Fibroblast of the conjunctiva (primary cell): Measurements from ENCODE around the gene DUSP16.
"Not testable (repeated sequence)": the region's sequence is repeated elsewhere in the genome, so short reads cannot be mapped to it uniquely, and the experiment has no call there.

ENCODE experiments used
- DNase-seq: peaks from one replicate; pipeline ENCODE4 v3.0.0-alpha.2; 2010; ENCODE audit warnings: low read depth

The DUSP16 gene

GRCh38 chr12:12520273-12520672 is 42.4 kb downstream of the DUSP16 start:
- no peak for DNase-seq

DNA sequence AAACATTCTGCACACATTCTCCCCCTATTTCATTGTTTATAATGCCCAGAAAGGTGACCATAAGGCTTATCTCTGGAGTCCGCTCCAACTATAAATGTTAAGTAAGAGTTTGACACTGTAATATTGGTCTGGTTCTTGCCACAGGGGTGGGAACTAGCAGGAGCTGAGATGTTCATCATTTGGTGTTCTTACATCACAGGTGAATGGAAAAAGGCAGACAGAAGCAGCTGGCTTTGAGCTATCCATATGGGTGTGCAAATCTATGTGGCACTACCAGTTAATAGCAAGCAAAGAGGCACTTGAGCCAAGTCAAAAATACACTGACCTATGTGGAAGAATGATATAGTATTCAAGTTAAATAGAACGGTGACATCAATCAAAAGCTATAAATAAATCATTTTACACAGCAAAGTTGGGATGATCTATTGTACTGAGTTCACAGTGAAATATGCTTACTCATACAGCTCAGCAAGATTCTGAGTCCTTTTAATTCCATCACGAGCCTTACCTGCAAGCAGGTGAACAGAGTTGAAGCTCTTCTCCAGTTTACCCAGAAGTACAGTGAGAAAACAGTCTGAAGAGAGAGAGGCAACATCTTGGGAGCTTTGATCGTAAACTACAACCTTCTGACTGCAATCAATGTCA is 43.2 kb downstream of the DUSP16 start:
- no peak for DNase-seq

DNA sequence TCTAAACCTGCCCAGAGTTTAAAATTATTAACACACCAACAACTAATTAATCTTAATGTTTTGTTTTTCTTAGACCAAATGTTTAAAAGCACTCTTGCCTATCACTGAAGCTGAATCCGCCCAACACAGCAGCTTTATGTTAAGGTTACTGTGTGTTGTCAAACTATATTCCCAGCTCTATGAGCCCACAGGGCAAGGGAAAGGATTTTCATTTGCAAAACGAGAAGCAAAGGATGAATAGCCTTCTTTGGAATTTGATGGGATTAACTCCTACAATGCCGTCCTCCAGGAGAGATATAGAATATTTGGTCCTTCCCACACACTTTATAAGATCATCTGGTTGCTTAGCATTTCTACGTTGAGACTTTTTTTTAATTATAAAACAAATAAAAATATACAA is 43.7 kb downstream of the DUSP16 start:
- no peak for DNase-seq

- no peak for DNase-seq
Observed at GRCh38 chr12:12518464-12518845, 44.2 kb downstream of the DUSP16 start.

GRCh38 chr12:12513416-12514006 is 49.2 kb downstream of the DUSP16 start:
- DNase-seq: no peak

DNA sequence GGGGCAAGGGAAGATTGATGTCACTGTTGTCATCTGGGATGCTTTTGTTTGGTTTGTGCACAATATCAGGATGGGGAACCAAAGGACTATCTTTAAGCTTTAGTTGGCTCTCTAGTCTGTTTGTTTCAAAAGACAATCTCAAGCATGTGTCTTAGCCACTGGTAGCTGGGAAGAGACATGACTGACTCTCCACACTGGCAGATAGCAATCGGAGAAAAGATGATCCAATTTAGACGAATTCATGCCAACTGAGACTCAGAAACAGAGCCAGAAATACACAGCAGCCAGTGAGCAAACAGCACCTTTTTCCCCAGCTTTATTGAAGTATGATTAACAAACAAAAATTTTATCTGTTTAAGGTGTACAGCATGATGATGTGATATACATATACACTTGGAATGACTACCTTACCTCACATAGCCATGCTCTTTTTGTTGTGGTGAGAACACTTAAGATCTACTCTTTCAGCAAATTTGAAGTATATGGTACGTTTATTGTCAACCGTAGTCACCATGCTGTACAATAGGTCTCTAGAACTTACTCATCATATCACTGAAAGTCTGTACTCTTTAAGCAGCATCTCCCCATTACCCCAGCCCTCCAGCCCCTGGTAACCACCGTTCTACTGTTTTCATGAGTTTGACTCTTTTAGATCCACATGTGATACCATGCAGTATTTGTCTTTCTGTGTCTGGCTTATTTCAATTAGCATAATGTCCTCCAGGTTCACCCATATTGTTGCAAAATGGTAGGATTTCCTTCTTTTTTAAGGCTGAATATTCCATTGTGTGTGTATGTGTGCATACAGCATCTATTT is 50.6 kb downstream of the DUSP16 start:
- DNase-seq: no peak

DNA sequence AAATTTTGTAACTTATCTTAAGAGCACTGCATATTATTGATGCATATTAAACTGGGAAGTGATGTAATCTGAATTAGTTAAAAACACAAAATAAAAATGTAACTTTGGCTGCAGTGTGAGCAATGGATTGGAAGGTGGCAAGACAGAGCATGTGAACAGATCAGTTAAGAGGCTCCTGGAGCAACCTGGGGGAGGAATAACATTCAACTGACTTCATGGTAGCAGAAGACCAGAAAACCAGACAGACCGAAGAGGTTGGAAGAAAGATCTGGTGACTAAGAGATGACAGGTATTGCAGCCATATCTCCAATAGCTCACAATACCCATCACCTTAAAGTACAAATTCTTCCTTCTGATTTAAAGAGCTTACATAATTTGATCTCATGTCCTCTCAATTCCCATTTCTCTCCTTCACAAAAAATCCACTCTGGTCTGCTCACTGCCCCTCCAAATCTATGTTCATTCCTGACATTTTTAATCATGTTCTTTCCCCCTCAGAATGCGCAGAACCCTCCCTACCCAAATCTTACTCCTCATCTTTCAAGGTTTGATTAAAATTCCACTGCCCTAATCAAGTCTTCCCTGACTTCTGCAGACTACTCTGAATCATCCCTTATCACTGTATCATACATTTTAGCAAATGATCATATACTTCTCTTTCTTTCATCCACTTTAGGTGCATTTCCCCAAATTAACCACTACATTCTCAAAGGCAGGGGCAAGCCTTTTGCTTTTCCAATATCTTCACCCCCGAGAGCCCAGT is 51.5 kb downstream of the DUSP16 start:
- no peak for DNase-seq

DNA sequence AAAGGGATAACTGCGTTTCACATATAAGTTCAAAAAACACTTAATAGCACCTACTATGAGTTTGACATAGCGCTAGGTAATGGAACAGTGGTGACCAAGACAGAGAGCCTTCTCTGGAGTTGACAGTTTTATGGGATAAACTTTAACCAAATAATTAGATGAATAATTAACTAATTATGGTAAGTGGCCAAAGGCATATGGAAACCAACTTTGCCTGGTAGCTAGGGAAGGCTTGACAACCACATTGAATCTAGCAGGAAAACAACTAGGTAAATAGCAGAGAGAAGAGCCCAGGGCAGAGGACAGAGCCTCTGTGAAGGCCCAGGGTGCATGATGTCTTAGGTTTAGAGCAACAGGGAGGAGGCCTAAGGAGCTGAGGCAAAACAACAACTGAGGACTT is 52.1 kb downstream of the DUSP16 start:
- DNase-seq: no peak

GRCh38 chr12:12510141-12510540 is 52.5 kb downstream of the DUSP16 start:
- no peak for DNase-seq

- peak; percentile 38 for DNase-seq
Observed at GRCh38 chr12:12508612-12509011, 54.1 kb downstream of the DUSP16 start.

GRCh38 chr12:12507121-12507520 is 55.5 kb downstream of the DUSP16 start:
- DNase-seq: no peak

DNA sequence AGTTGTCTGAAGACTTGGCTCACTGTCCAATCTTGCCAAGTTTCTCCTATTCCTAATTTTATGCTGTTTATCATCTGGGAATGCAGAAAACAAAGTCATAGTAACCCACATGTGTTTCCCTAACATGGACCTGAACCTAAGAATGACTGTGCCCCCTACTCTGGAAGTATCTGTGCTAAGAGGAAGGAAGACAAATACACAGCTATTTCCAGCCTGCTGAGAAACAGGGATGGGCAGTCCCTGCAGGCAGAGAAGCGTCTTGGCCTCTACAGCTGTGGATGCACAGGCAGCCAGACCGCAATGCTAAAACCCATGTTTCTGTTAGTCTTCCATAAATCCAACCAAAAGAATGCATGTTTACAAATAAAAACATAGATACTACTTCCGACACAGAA is 56.2 kb downstream of the DUSP16 start:
- peak; percentile 38 for DNase-seq

- DNase-seq: peak; percentile 69
Observed at GRCh38 chr12:12505544-12506495, 56.8 kb downstream of the DUSP16 start.

DNA sequence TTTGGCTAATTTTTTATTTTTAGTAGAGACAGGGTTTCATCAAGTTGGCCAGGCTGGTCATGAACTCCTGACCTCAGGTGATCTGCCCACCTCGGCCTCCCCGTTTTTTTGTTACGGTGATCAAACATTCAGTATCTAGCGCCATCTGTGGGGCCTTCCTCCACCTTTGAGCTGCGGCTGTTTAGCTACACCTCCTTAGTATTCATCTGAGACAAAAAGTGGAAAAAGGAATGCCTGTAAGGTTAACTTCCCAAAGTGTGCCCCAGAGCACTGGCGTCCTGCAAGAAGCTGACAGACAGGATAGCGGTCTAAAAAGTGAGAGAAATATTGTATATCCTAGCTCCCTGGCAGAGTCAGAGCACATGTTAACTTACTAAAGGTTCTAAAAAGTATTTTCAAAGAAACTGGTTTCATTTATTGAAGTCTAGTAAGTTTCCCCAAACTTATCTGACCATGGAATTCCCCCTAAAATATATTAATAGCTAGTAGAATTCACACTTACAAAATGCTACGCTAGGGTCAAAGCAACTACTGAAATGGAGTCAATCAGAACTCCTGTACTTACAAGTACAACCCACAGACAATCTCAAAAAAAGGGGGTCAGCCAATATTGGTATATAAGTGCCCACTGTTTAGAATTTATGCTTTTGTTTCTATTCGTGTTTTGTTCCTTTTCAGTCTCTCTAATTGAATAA is 59.1 kb downstream of the DUSP16 start:
- no peak for DNase-seq

DNA sequence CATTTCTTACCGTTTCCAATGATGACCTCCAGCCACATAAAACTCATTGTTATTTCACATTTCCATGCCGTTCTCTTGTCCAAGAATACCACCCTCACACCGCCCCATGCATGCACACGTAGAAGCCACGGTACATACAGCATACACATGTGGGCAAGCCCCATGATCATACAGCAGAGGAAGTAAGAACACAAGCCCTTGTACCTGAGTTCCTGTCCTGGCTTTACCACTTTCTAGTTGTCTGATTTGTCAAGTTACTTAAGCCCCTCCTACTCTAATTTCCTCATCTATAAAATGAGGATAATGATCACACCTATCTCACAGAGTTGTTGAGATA is 59.9 kb downstream of the DUSP16 start:
- no peak for DNase-seq

DNA sequence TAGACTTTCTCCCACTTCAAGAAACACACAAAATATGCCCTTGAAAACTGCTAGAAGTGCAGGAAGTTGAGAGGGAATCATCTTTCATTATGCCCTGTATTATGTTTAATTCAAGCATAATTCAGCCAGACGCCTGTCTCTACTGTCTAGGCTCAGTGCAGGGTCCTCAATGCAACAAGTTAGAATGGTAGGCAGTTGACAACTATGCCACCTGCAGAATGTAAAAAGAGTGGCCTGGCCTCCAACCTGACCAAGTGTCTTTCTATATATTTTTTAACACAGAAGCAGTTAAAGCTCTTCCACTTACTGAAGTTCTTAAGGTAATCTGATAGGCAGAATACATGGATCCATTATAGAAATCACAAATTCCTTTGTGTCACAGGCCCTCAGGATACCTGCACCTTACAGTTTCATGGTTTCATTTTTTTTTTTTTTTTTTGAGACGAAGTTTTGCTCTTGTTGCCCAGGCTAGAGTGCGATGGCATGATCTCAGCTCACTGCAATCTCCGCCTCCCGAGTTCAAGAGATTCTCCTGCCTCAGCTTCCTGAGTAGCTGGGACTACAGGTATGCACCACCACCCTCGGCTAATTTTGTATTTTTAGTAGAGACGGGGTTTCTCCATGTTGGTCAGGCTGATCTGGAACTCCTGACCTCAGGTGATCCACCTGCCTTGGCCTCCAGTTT is 60.4 kb downstream of the DUSP16 start:
- DNase-seq: not testable (repeated sequence)

DNA sequence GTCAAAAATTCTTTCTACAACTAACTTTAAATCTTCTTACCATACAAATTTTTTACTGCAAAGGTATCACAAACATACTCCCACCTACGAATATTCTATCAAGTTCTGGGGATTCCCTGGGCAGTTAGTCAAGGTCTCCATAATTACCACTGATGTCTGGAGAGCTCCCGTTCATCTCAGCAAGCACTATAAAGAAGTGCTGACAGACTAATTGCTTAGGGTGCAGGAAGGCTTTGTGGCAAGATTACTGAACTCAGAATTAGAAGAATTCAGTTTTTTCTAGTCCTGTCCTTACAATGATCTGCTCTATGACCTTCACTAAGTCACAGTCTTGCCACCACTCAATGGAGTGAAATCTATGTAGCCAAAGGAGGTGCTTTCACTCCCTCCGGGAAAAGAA is 61.5 kb downstream of the DUSP16 start:
- DNase-seq: no peak

DNA sequence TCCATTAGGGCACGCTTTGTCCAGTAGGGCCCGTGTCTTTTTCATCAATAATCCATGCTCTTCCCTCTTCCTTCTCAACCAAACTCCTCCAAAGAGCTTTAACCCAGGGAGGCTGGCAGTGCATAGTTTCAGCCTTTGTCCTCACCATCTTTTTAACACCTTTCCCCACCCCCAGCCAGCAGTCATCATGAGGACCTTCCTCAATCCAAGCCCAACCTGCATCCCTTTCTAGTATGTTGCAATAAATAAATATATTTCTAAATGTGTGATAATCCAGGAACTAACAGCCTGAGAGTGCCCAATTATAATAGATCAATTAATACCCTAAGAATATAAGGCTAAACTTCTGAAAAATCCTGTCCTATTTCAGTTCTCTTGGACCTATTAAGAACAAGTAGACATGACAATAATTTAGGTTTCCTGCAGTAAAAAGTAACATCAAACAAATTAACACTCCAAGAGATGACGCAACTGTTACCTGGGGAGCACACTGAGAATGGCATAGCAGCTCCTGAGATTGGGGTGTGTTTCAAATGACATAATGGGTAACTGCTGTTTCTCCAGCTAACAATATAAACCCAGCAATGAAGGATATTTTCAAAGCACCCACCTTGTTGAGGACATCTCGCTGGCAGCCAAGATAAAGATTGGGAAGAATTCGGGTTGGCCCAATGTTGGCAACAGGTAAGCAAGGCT is 62.6 kb downstream of the DUSP16 start:
- no peak for DNase-seq

- DNase-seq: no peak
Observed at GRCh38 chr12:12498210-12498609, 64.5 kb downstream of the DUSP16 start.

GRCh38 chr12:12495536-12495935 is 67.1 kb downstream of the DUSP16 start:
- DNase-seq: no peak
